ENCODE results near the gene KRTAP4-1. TPM values are rescaled to one million over a fixed set of nuclear protein-coding genes. Genes with fewer than 3 reads are reported as not detected.
"Not testable (repeated sequence)": the region's sequence is repeated elsewhere in the genome, so short reads cannot be mapped to it uniquely, and the experiment has no call there.

Gene KRTAP4-1
- total and polyA plus RNA-seq, 2 of the 13 experiments (the other 11 are each of a cell fraction or from before 2014, with no cell fraction given), result not detected

GRCh38 chr17:41160648-41161047 is 24.1 kb downstream of the KRTAP4-1 start, which contains the start of gene KRTAP4-4:
KRTAP4-4 (minus strand) TSS chr17:41160748; CDS start chr17:41160691, 57 bp downstream.
- FAIRE-seq (no peak), DNase-seq (ENCODE audit: low spot score) (no peak), ATAC-seq (no peak)
- Histone ChIP-seq H3K9me3 (ENCODE audit: low read length) (no peaks in the 10 kb centered on the region), H3K4me1 (ENCODE audit: insufficient read depth, low read length) (no peaks in the 10 kb centered on the region), H3K27me3 (ENCODE audit: control insufficient read depth in 1 of 2, insufficient read depth in 2 of 2, low read length in 2 of 2) (peaks cover 2 to 3% of the 10 kb centered on the region in 2 experiments; a peak in 1 of 5 replicates), H3K27ac (ENCODE audit: extremely low read length, insufficient read depth, low read length) (no peak within 1 kb of the TSS), H3K36me3 (replicated peaks in 1 of 2; ENCODE audit: control insufficient read depth in 1 of 2, insufficient read depth in 2 of 2, low read length in 2 of 2) (no peaks in the 10 kb centered on the region), H3K9ac (ENCODE audit: insufficient read depth, low read depth, low read length) (no peak within 1 kb of the TSS), H3K4me3 (replicated peaks in 1 of 3; ENCODE audit: insufficient read depth in 1 of 3, low read depth in 2 of 3, low read length in 3 of 3) (no peak within 1 kb of the TSS), H4K20me1 (ENCODE audit: insufficient read depth, low read length) (no peaks in the 10 kb centered on the region), H2AFZ (ENCODE audit: low read length) (no peak within 1 kb of the TSS), H3K79me2 (ENCODE audit: insufficient read depth, low read length) (no peaks in the 10 kb centered on the region), H3K4me2 (ENCODE audit: low read depth, low read length) (no peak within 1 kb of the TSS)
- intact Hi-C loops (cut with micrococcal nuclease; ENCODE audit: unreplicated experiment) (no loop called here), in situ Hi-C loops (cut with HindIII; ENCODE audit: extremely low pct_ligation_motif_present, low pct_unique_long_range_greater_than_20kb) (no loop called here)
- ChIA-PET POLR2A (no interaction called here), CTCF (ENCODE audit: low intra/inter-chr PET ratio, low total read pairs) (no interaction called here)
- TF ChIP-seq HDAC1 (CRISPR knock-in tag; IDR thresholded peaks at IDR 0.05) (no peak), MAFK (conservative IDR thresholded peaks at IDR 0.05 in 1 of 2, IDR thresholded peaks at IDR 0.05 in 1 of 2; ENCODE audit: low read length in 2 of 2) (peak in 1 of 2 experiments; percentile 21; a peak in 1 of 4 replicates), MAFF (IDR thresholded peaks at IDR 0.05; ENCODE audit: low read depth, low read length) (peak; percentile 26; the same call in 1 of the 2 replicates), RNF219 (CRISPR knock-in tag; IDR thresholded peaks at IDR 0.05) (no peak), ZNF496 (CRISPR knock-in tag; IDR thresholded peaks at IDR 0.05; ENCODE audit: insufficient replicate concordance) (no peak), ARNTL (CRISPR knock-in tag; IDR thresholded peaks at IDR 0.05) (no peak), KAT8 (CRISPR knock-in tag; IDR thresholded peaks at IDR 0.05) (no peak), ZNF24 (IDR thresholded peaks at IDR 0.05) (no peak)
- TF ChIP-seq, protein P1, sequence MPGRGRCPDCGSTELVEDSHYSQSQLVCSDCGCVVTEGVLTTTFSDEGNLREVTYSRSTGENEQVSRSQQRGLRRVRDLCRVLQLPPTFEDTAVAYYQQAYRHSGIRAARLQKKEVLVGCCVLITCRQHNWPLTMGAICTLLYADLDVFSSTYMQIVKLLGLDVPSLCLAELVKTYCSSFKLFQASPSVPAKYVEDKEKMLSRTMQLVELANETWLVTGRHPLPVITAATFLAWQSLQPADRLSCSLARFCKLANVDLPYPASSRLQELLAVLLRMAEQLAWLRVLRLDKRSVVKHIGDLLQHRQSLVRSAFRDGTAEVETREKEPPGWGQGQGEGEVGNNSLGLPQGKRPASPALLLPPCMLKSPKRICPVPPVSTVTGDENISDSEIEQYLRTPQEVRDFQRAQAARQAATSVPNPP (CRISPR knock-in tag; IDR thresholded peaks at IDR 0.05), result no peak
- TF ChIP-seq, protein P2, sequence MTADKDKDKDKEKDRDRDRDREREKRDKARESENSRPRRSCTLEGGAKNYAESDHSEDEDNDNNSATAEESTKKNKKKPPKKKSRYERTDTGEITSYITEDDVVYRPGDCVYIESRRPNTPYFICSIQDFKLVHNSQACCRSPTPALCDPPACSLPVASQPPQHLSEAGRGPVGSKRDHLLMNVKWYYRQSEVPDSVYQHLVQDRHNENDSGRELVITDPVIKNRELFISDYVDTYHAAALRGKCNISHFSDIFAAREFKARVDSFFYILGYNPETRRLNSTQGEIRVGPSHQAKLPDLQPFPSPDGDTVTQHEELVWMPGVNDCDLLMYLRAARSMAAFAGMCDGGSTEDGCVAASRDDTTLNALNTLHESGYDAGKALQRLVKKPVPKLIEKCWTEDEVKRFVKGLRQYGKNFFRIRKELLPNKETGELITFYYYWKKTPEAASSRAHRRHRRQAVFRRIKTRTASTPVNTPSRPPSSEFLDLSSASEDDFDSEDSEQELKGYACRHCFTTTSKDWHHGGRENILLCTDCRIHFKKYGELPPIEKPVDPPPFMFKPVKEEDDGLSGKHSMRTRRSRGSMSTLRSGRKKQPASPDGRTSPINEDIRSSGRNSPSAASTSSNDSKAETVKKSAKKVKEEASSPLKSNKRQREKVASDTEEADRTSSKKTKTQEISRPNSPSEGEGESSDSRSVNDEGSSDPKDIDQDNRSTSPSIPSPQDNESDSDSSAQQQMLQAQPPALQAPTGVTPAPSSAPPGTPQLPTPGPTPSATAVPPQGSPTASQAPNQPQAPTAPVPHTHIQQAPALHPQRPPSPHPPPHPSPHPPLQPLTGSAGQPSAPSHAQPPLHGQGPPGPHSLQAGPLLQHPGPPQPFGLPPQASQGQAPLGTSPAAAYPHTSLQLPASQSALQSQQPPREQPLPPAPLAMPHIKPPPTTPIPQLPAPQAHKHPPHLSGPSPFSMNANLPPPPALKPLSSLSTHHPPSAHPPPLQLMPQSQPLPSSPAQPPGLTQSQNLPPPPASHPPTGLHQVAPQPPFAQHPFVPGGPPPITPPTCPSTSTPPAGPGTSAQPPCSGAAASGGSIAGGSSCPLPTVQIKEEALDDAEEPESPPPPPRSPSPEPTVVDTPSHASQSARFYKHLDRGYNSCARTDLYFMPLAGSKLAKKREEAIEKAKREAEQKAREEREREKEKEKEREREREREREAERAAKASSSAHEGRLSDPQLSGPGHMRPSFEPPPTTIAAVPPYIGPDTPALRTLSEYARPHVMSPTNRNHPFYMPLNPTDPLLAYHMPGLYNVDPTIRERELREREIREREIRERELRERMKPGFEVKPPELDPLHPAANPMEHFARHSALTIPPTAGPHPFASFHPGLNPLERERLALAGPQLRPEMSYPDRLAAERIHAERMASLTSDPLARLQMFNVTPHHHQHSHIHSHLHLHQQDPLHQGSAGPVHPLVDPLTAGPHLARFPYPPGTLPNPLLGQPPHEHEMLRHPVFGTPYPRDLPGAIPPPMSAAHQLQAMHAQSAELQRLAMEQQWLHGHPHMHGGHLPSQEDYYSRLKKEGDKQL (CRISPR knock-in tag; IDR thresholded peaks at IDR 0.05; ENCODE audit: low read depth), result no peak
- WGBS (ENCODE audit: low lambda C conversion rate), result 0% methylated on average over 1 of the region's 1 CpG
- BruUV-seq (replicated peaks), result no TSS peak

- FAIRE-seq; H3K4me3 ChIP-seq (replicated peaks in 1 of 3; ENCODE audit: insufficient read depth in 1 of 3, low read depth in 2 of 3, low read length in 3 of 3); DNase-seq (ENCODE audit: low spot score); H2AFZ ChIP-seq (ENCODE audit: low read length); H4K20me1 ChIP-seq (ENCODE audit: insufficient read depth, low read length); ATAC-seq; H3K9me3 ChIP-seq (ENCODE audit: low read length); H3K4me1 ChIP-seq (ENCODE audit: insufficient read depth, low read length); H3K4me2 ChIP-seq (ENCODE audit: low read depth, low read length); H3K27ac ChIP-seq (ENCODE audit: extremely low read length, insufficient read depth, low read length); POLR2A ChIA-PET; CTCF ChIA-PET (ENCODE audit: low intra/inter-chr PET ratio, low total read pairs); BruUV-seq (replicated peaks); H3K36me3 ChIP-seq (replicated peaks in 1 of 2; ENCODE audit: control insufficient read depth in 1 of 2, insufficient read depth in 2 of 2, low read length in 2 of 2); H3K9ac ChIP-seq (ENCODE audit: insufficient read depth, low read depth, low read length); H3K27me3 ChIP-seq (ENCODE audit: control insufficient read depth in 1 of 2, insufficient read depth in 2 of 2, low read length in 2 of 2); H3K79me2 ChIP-seq (ENCODE audit: insufficient read depth, low read length); intact Hi-C loops (cut with micrococcal nuclease; ENCODE audit: unreplicated experiment); in situ Hi-C loops (cut with HindIII; ENCODE audit: extremely low pct_ligation_motif_present, low pct_unique_long_range_greater_than_20kb): not testable (repeated sequence)
- WGBS (ENCODE audit: low lambda C conversion rate), result 0% methylated on average over 1 of the region's 3 CpGs
These were observed 24.5 kb downstream of the KRTAP4-1 start for GRCh38 chr17:41160190-41160589.

All from HepG2 (cell line).